SK-N-SH (cell line): ENCODE results near the gene DDI1. TPM values are rescaled to one million over a fixed set of nuclear protein-coding genes. Genes with fewer than 3 reads are reported as not detected.

ENCODE experiments used
- CTCF ChIA-PET: fragments of 300-600, 350-600 bp; formaldehyde crosslinking; extraction: SDS; loops from one replicate; lab custom pipeline; 2021; lab: Yijun Ruan, JAX
- POLR2A ChIA-PET: fragments of 350-600 bp; sonication (Branson Sonifier 250); formaldehyde crosslinking; extraction: SDS; loops from one replicate; lab custom pipeline; 2020; ENCODE audit warnings: antibody characterized with exemption, inconsistent platforms; lab: Yijun Ruan, JAX
- DNase-seq: peaks from one replicate; pipeline ENCODE4 v3.0.0; 2012
- H2AFZ ChIP-seq: fragments of 200-600 bp; sonication (generic); 2 replicates; pipeline ENCODE4 v1.8.1; 2016; ENCODE audit warnings: antibody characterized with exemption, mild to moderate bottlenecking, low read depth
- H3F3A ChIP-seq: fragments of 200-600 bp; sonication (generic); replicated peaks from 2 replicates; pipeline ENCODE3; 2016; ENCODE audit warnings: antibody characterized with exemption, mild to moderate bottlenecking; ENCODE audit not compliant: insufficient read depth
- H3K27ac ChIP-seq, 2 experiments: fragments of 200-500 bp in 1 of 2; fragments of 200-600 bp in 1 of 2; sonication (Bioruptor generic) in 1 of 2; sonication (generic), shearing (Covaris generic) in 1 of 2; 2 replicates each; pipeline versions ENCODE4 v1.5.1 to v1.6.1; 2014 to 2016; ENCODE audit warnings: low read depth in 2 of 2, inconsistent platforms in 1 of 2, low read length in 1 of 2, mild to moderate bottlenecking in 1 of 2, mixed read lengths in 1 of 2
- H3K27me3 ChIP-seq: fragments of 200-600 bp; sonication (generic), shearing (Covaris generic); 2 replicates; pipeline ENCODE4 v1.6.1; 2016; ENCODE audit warnings: mixed run types; ENCODE audit not compliant: insufficient read depth
- H3K36me3 ChIP-seq, 2 experiments: fragments of 200-500 bp in 1 of 2; fragments of 200-600 bp in 1 of 2; sonication (Bioruptor generic) in 1 of 2; sonication (generic) in 1 of 2; replicated peaks in 1 of 2; 2 replicates each; pipeline versions ENCODE3 to v1.5.1; 2014 to 2016; ENCODE audit warnings: low read length in 1 of 2, mild to moderate bottlenecking in 1 of 2; ENCODE audit not compliant: insufficient read depth in 2 of 2, control insufficient read depth in 1 of 2
- H3K4me1 ChIP-seq, 2 experiments: fragments of 200-500 bp in 1 of 2; fragments of 200-600 bp in 1 of 2; sonication (Bioruptor generic) in 1 of 2; sonication (generic), shearing (Covaris generic) in 1 of 2; 2 replicates each; pipeline versions ENCODE4 v1.5.1 to v1.6.1; 2014 to 2016; ENCODE audit warnings: low read depth in 1 of 2, low read length in 1 of 2, mixed run types in 1 of 2; ENCODE audit not compliant: insufficient read depth in 2 of 2, control insufficient read depth in 1 of 2
- H3K4me2 ChIP-seq: fragments of 200-600 bp; sonication (generic), shearing (Covaris generic); 2 replicates; pipeline ENCODE4 v1.6.1; 2017; ENCODE audit warnings: mixed run types
- H3K4me3 ChIP-seq, 2 experiments: fragments of 200-500 bp in 1 of 2; fragments of 200-600 bp in 1 of 2; sonication (Bioruptor generic) in 1 of 2; sonication (generic), shearing (Covaris generic) in 1 of 2; 2 replicates each; pipeline versions ENCODE4 v1.5.1 to v1.8.1; 2014 to 2016; ENCODE audit warnings: low read depth in 2 of 2, inconsistent platforms in 1 of 2, low read length in 1 of 2, mild to moderate bottlenecking in 1 of 2, mixed read lengths in 1 of 2, moderate library complexity in 1 of 2
- H3K79me2 ChIP-seq: fragments of 200-600 bp; sonication (generic); 2 replicates; pipeline ENCODE4 v1.8.1; 2017; ENCODE audit warnings: mild to moderate bottlenecking; ENCODE audit not compliant: insufficient read depth
- H3K9ac ChIP-seq: fragments of 200-600 bp; sonication (generic); 2 replicates; pipeline ENCODE4 v1.6.1; 2017; ENCODE audit warnings: mixed run types
- H3K9me2 ChIP-seq: fragments of 200-600 bp; sonication (generic); 2 replicates; pipeline ENCODE4 v1.6.1; 2017; ENCODE audit warnings: mixed run types
- H3K9me3 ChIP-seq: fragments of 200-600 bp; sonication (generic); 2 replicates; pipeline ENCODE4 v1.6.1; 2017; ENCODE audit warnings: mixed run types, mild to moderate bottlenecking, moderate library complexity
- H4K20me1 ChIP-seq: fragments of 200-600 bp; sonication (generic); 2 replicates; pipeline ENCODE4 v1.6.1; 2017; ENCODE audit warnings: mild to moderate bottlenecking, mixed run types; ENCODE audit not compliant: insufficient read depth
- EP300 ChIP-seq, 2 experiments: IDR thresholded peaks; 2 replicates each; pipeline versions ENCODE4 v1.4.0 to v1.6.1; 2012; ENCODE audit warnings: borderline replicate concordance in 1 of 2, low read depth in 1 of 2, low read length in 1 of 2
- FOXJ3 ChIP-seq: sonication (generic); formaldehyde crosslinking; IDR thresholded peaks from 2 replicates; pipeline ENCODE4 v1.5.1; 2020; ENCODE audit warnings: mild to moderate bottlenecking, missing genetic modification reagents
- GABPA ChIP-seq: IDR thresholded peaks from 2 replicates; pipeline ENCODE4 v1.4.0; 2012; ENCODE audit warnings: low read depth, mild to moderate bottlenecking
- IRF3 ChIP-seq: fragments of 150-350 bp; IDR thresholded peaks from 2 replicates; pipeline ENCODE4 v1.6.1; 2016; ENCODE audit warnings: mild to moderate bottlenecking, low read depth, low read length
- MAX ChIP-seq: IDR thresholded peaks from 2 replicates; pipeline ENCODE4 v1.4.0; 2012; ENCODE audit warnings: low read depth
- MXI1 ChIP-seq: IDR thresholded peaks from 2 replicates; pipeline ENCODE4 v1.6.1; 2012; ENCODE audit warnings: mild to moderate bottlenecking, low read depth, low read length, improper control_type of control experiment
- NRF1 ChIP-seq: IDR thresholded peaks from 2 replicates; pipeline ENCODE4 v1.6.1; 2012; ENCODE audit warnings: low read depth, mild to moderate bottlenecking, low read length
- RCOR1 ChIP-seq: fragments of 150-350 bp; IDR thresholded peaks from 2 replicates; pipeline ENCODE4 v1.6.1; 2017; ENCODE audit warnings: antibody characterized with exemption, low read length
- RFX5 ChIP-seq: IDR thresholded peaks from 2 replicates; pipeline ENCODE4 v1.6.1; 2012; ENCODE audit warnings: mild to moderate bottlenecking, improper control_type of control experiment, low read length
- TAF1 ChIP-seq: IDR thresholded peaks from 2 replicates; pipeline ENCODE4 v1.6.1; 2012; ENCODE audit warnings: low read depth, mild to moderate bottlenecking, low read length, moderate library complexity, borderline replicate concordance
- TCF12 ChIP-seq: IDR thresholded peaks from 2 replicates; pipeline ENCODE4 v1.4.0; 2012
- TEAD4 ChIP-seq: IDR thresholded peaks from 2 replicates; pipeline ENCODE4 v1.4.0; 2012; ENCODE audit warnings: mild to moderate bottlenecking, borderline replicate concordance; ENCODE audit not compliant: insufficient read depth
- WGBS: methylation state at CpG from one replicate; pipeline ENCODE4 v1.1.6; 2017; ENCODE audit warnings: low lambda C conversion rate; 5-methylcytosine and 5-hydroxymethylcytosine counted together
- polyA plus RNA-seq, 3 experiments: library from polyadenylated mRNA; depleted of rRNA; stranded (reverse); fragments of >200 nt; gene quantifications; 2 replicates each; pipeline ENCODE4 v1.2.3, GENCODE V29; 2012
- TF ChIP-seq, protein P1 (sequence below): IDR thresholded peaks from 2 replicates; pipeline ENCODE4 v1.6.1; 2012; ENCODE audit warnings: mild to moderate bottlenecking, low read depth, low read length, moderate library complexity
- TF ChIP-seq, protein P2 (sequence below): fragments of 200-600 bp; sonication (generic); IDR thresholded peaks from 2 replicates; pipeline ENCODE4 v1.6.1; 2017; ENCODE audit warnings: antibody characterized with exemption, mild to moderate bottlenecking, moderate library complexity
- TF ChIP-seq, protein P3 (sequence below): fragments of 150-350 bp; IDR thresholded peaks from 2 replicates; pipeline ENCODE4 v1.6.1; 2017; ENCODE audit warnings: antibody characterized with exemption, low read length, low read depth, borderline replicate concordance

The DDI1 gene
- polyA plus RNA-seq, 1 of the 3 experiments (the other 2 are of a cell fraction), result not detected

GRCh38 chr11:104028476-104029263 is 7.8 kb upstream of the DDI1 start:
- Histone ChIP-seq H3K4me2 (no peak overlapping the region), H3K9ac (no peak overlapping the region), H3K27ac (no peak overlapping the region)
- TF ChIP-seq GABPA (no peak), RCOR1 (no peak), FOXJ3 (CRISPR knock-in tag) (no peak), TCF12 (no peak), MXI1 (no peak), NRF1 (no peak), TEAD4 (no peak), MAX (no peak), RFX5 (no peak), TAF1 (no peak), EP300 (IDR thresholded peaks at IDR 0.05; ENCODE audit: borderline replicate concordance in 1 of 2, low read depth in 1 of 2, low read length in 1 of 2) (no peak), IRF3 (no peak)
- TF ChIP-seq, protein P1, sequence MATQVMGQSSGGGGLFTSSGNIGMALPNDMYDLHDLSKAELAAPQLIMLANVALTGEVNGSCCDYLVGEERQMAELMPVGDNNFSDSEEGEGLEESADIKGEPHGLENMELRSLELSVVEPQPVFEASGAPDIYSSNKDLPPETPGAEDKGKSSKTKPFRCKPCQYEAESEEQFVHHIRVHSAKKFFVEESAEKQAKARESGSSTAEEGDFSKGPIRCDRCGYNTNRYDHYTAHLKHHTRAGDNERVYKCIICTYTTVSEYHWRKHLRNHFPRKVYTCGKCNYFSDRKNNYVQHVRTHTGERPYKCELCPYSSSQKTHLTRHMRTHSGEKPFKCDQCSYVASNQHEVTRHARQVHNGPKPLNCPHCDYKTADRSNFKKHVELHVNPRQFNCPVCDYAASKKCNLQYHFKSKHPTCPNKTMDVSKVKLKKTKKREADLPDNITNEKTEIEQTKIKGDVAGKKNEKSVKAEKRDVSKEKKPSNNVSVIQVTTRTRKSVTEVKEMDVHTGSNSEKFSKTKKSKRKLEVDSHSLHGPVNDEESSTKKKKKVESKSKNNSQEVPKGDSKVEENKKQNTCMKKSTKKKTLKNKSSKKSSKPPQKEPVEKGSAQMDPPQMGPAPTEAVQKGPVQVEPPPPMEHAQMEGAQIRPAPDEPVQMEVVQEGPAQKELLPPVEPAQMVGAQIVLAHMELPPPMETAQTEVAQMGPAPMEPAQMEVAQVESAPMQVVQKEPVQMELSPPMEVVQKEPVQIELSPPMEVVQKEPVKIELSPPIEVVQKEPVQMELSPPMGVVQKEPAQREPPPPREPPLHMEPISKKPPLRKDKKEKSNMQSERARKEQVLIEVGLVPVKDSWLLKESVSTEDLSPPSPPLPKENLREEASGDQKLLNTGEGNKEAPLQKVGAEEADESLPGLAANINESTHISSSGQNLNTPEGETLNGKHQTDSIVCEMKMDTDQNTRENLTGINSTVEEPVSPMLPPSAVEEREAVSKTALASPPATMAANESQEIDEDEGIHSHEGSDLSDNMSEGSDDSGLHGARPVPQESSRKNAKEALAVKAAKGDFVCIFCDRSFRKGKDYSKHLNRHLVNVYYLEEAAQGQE, result no peak
- TF ChIP-seq, protein P2, sequence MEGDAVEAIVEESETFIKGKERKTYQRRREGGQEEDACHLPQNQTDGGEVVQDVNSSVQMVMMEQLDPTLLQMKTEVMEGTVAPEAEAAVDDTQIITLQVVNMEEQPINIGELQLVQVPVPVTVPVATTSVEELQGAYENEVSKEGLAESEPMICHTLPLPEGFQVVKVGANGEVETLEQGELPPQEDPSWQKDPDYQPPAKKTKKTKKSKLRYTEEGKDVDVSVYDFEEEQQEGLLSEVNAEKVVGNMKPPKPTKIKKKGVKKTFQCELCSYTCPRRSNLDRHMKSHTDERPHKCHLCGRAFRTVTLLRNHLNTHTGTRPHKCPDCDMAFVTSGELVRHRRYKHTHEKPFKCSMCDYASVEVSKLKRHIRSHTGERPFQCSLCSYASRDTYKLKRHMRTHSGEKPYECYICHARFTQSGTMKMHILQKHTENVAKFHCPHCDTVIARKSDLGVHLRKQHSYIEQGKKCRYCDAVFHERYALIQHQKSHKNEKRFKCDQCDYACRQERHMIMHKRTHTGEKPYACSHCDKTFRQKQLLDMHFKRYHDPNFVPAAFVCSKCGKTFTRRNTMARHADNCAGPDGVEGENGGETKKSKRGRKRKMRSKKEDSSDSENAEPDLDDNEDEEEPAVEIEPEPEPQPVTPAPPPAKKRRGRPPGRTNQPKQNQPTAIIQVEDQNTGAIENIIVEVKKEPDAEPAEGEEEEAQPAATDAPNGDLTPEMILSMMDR, result no peak
- TF ChIP-seq, protein P3, sequence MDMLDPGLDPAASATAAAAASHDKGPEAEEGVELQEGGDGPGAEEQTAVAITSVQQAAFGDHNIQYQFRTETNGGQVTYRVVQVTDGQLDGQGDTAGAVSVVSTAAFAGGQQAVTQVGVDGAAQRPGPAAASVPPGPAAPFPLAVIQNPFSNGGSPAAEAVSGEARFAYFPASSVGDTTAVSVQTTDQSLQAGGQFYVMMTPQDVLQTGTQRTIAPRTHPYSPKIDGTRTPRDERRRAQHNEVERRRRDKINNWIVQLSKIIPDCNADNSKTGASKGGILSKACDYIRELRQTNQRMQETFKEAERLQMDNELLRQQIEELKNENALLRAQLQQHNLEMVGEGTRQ, result no peak
- TF ChIP-seq, all 33 proteins: peak for 0
- ChIA-PET POLR2A (no interaction called here), CTCF (no interaction called here)
- Histone ChIP-seq H4K20me1 (no peaks in the 10 kb centered on the region), H3K79me2 (no peaks in the 10 kb centered on the region), H3F3A (no peaks in the 10 kb centered on the region), H3K4me3 (no peak overlapping the region), H3K4me1 (peaks cover 0 to 6% of the 10 kb centered on the region in 2 experiments; a peak in 2 of 4 replicates), H3K9me3 (no peaks in the 10 kb centered on the region), H3K9me2 (0 out of 2 replicates have a peak, but pooled peaks cover 3% of the 10 kb centered on the region), H3K27me3 (no peaks in the 10 kb centered on the region), H2AFZ (no peak overlapping the region), H3K36me3 (no peaks in the 10 kb centered on the region)
- no peak for DNase-seq
- 64% methylated on average over 3 of the region's 3 CpGs for WGBS
